ENCODE measurements around the gene TPI1. TPM values are rescaled to one million over a fixed set of nuclear protein-coding genes. Genes with fewer than 3 reads are reported as not detected.

Gene TPI1
- total and polyA plus RNA-seq, 9 donors = 136 to 594 (median 295) TPM

- TF ChIP-seq EP300 (IDR thresholded peaks at IDR 0.05) (no peak), CTCF (IDR thresholded peaks at IDR 0.05) (peak; percentile 87 to 91 (median 89)), POLR2A (IDR thresholded peaks at IDR 0.05) (no peak)
- intact Hi-C loops (cut with DNase I) = loop anchor here in 3 of 4 donors (5.0 kb wide), 3 partner anchors 73 to 208 kb away; partner anchors contain the start of gene MLF2 (in 2 of the 3)
- peak; percentile 73 to 91 (median 90) for DNase-seq
- Histone ChIP-seq H3K27me3 (no peaks in the 10 kb centered on the region), H3K36me3 (no peaks in the 10 kb centered on the region), H3K27ac (no peak overlapping the region), H3K4me1 (ENCODE audit: insufficient read depth) (peaks cover 14% of the 10 kb centered on the region), H3K9me3 (no peaks in the 10 kb centered on the region), H3K4me3 (peak overlapping the region; percentile 22)
- 5 to 7% (median 6%) methylated on average over 19 of the region's 19 CpGs for WGBS, 3 donors
Measured at GRCh38 chr12:6825398-6826124, 41.8 kb upstream of the TPI1 start.

- Histone ChIP-seq H3K27me3 (no peaks in the 10 kb centered on the region), H3K4me1 (ENCODE audit: insufficient read depth) (peaks cover 11% of the 10 kb centered on the region), H3K4me3 (no peak overlapping the region), H3K9me3 (no peaks in the 10 kb centered on the region), H3K27ac (no peak overlapping the region), H3K36me3 (no peaks in the 10 kb centered on the region)
- TF ChIP-seq POLR2A (IDR thresholded peaks at IDR 0.05) = no peak
- TF ChIP-seq CTCF (IDR thresholded peaks at IDR 0.05) = no peak
- TF ChIP-seq EP300 (IDR thresholded peaks at IDR 0.05) = no peak
- WGBS, 3 donors = 74 to 79% (median 76%) methylated on average over 17 of the region's 17 CpGs
- peak in 1 of 5 donors; percentile 45 for DNase-seq
- intact Hi-C loops (cut with DNase I) = loop anchor here in 3 of 4 donors (5.0 kb wide), 3 partner anchors 74 to 209 kb away; partner anchors contain the start of gene MLF2 (in 2 of the 3)
Measured at GRCh38 chr12:6826125-6826733, 41.1 kb upstream of the TPI1 start.

GRCh38 chr12:6826734-6827436, 40.4 kb upstream of the TPI1 start:
- TF ChIP-seq POLR2A (IDR thresholded peaks at IDR 0.05) = no peak
- no peak for TF ChIP-seq CTCF (IDR thresholded peaks at IDR 0.05)
- TF ChIP-seq EP300 (IDR thresholded peaks at IDR 0.05) = no peak

GRCh38 chr12:6827437-6827911, 39.9 kb upstream of the TPI1 start:
- DNase-seq = peak; percentile 88 to 94 (median 90)
- Histone ChIP-seq H3K4me3 (peak overlapping the region; percentile 18), H3K9me3 (no peaks in the 10 kb centered on the region), H3K36me3 (no peaks in the 10 kb centered on the region), H3K4me1 (ENCODE audit: insufficient read depth) (peaks cover 8% of the 10 kb centered on the region), H3K27me3 (no peaks in the 10 kb centered on the region), H3K27ac (peak overlapping the region in 1 of 2 donors; percentile 26)
- no peak for TF ChIP-seq EP300 (IDR thresholded peaks at IDR 0.05)
- TF ChIP-seq POLR2A (IDR thresholded peaks at IDR 0.05) = peak; percentile 15
- WGBS, 3 donors = 0 to 5% (median 3%) methylated on average over 7 to 8 of the region's 8 CpGs
- intact Hi-C loops (cut with DNase I) = loop anchor here in 3 of 4 donors (5.0 kb wide), 3 partner anchors 75 to 210 kb away; partner anchors contain the start of gene MLF2 (in 2 of the 3)

More at GRCh38 chr12:6826734-6827436, 40.4 kb upstream of the TPI1 start:
- Histone ChIP-seq H3K9me3 (no peaks in the 10 kb centered on the region), H3K4me1 (ENCODE audit: insufficient read depth) (peaks cover 8% of the 10 kb centered on the region), H3K27ac (peak overlapping the region in 1 of 2 donors; percentile 26), H3K36me3 (no peaks in the 10 kb centered on the region), H3K4me3 (no peak overlapping the region), H3K27me3 (no peaks in the 10 kb centered on the region)
- 58 to 77% (median 60%) methylated on average over 20 to 22 of the region's 22 CpGs for WGBS, 3 donors
- DNase-seq = peak in 4 of 5 donors; percentile 32 to 52 (median 46)
- intact Hi-C loops (cut with DNase I) = loop anchor here in 3 of 4 donors (5.0 kb wide), 3 partner anchors 75 to 210 kb away; partner anchors contain the start of gene MLF2 (in 2 of the 3)
